GM19023 (cell line): ENCODE results near the gene LRRTM2.

Source experiments
- ATAC-seq: cut with Tn5 transposase; IDR thresholded peaks from one replicate; pipeline ENCODE4 v1.9.1; 2021; ENCODE audit warnings: mild to moderate bottlenecking, moderate library complexity; ENCODE audit not compliant: unreplicated experiment

LRRTM2 gene

DNA sequence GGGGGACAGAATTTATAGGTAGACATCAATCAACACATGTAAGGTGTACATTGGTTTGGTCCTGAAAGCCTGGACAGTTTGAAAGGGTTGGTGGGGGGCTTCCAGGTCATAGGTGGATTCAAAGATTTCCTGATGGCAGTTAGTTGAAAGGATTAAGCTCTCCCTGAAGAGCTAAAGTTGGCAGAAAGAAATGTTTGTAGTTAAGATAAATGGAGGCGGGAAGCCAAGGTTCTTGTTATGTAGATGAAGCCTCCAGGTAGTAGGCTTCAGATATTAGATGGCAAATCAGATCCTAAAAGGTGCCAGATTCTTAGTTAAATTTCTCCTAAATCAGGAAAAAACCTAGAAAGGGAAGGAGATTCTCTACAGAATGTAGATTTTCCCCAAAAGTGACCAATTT, 9.0 kb upstream of the LRRTM2 start:
- ATAC-seq, result no peak

DNA sequence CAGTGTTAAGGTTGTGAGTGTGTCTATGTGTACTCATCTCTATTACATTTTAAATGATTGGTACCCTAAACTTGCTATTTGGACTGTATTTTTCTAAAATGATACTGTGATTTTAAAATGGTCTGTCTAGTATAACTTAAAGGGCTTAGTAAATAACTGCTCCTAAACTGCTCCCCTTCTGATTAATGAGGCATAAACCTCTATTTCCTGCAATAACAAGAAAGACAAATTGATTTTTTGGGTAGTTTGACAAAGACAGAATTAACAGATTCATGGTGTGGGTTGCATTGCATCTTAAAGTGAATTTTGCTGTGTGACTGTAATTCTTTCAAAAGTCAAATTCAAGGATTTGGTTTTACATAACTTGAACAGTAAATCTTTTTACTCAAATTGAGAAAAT, 8.1 kb upstream of the LRRTM2 start:
- no peak for ATAC-seq

DNA sequence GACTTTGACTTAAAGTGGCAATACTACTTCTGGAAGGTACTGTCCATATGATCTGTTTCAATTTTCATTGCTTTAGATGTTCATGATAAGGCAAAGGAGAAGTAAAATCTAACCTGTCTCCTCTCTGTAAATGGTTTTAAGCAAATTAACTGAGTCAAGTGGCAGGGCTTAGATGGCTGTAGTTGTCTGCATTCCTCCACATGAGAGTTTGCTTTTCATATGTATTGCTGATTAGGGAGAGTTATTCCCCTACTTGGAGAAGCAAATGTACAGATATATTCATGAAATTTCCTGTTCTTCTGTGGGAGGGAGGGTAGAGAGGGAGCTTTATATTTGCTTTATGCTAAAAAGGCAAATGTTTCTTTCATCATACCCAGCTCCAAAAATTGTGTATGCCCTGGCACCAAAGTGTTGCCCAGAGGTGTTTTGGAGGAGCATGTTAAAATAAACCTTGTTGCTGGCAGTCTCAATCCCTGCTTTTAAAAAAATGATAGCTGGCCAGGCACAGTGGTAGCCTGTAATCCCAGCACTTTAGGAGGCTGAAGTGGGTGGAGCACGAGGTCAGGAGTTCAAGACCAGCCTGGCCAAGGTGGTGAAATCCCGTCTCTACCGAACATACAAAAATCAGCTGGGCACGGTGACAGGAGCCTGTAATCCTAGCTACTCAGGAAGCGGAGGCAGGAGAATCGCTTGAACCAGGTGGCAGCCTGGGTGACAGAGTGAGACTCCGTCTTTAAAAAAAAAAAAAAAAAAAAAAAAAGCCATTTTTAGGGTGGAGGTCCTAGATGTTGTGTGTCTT, 3.5 kb upstream of the LRRTM2 start:
- no peak for ATAC-seq

DNA sequence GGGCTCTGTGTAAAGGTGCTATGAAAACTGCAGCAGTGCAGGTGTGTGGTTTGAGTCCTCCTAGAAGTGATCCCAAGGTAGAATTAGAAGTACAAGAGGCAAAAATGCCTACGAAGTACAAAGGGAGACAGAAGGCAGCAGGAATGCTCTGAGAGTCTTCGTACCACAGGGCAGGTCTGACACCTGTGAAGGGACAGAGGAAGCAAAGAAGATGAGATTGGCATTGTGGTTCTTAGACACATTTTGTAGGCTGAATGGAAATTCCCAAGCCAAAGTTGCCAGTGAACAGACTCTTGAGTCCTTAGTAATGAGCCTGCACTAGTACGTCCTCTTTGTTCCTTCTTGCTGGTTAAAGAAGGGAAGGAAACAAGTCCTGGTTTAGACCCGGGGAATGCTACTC, 1.7 kb upstream of the LRRTM2 start:
- ATAC-seq, result no peak

DNA sequence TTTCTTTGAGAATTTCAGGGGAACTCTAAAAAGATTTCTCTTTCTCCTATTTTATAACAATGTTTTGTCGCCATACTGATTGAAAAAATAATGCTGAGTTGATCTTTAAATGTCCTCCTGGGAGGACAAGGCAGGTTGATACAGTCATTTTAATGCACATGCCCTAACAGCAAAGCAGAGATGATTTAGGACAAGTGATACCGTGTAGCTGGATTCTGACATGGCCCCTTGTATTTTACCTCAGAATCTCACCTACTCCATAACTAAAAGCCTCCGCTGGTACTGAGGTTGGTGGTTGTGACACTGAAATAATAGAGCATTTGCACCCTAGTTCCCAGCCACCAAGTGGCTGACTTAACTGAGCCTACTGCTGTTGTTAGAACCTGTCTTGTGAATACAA, 811 bp upstream of the LRRTM2 start:
- ATAC-seq, result no peak

DNA sequence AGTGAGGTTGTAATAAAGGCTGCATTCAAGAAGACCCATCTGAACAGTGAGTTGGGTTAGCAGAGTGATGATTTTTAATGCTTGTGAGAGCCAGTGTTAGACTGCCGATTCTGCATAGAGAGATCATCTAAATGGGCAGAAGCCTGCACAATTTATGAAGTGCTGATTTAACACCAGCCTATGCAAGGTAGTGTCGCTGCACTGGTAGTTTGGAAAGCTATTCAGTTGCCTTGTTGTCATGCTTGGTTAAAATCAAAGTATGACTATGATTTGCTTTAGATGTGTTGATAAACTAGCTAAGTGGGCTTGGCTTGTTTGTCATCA, 379 bp upstream of the LRRTM2 start:
- ATAC-seq, result no peak

DNA sequence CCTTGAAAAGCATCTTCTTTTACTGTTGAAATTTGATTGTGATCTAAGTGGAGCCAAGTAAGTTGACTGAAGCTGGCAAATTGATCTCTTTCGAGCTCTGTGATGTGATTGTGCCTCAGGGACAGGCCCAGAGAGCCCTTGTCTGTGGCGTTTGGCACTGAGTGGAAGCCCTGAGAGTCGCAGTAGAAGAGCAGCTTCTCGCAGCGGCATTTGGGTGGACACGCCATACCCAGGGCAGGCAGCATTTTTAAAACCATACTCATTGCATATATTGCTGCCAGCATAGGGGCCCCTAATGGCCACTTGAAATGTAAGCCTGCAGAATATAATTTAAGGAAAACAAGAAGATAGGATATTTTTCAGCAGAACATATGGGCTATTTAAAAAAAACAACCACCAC, 894 bp downstream of the LRRTM2 start:
- no peak for ATAC-seq

DNA sequence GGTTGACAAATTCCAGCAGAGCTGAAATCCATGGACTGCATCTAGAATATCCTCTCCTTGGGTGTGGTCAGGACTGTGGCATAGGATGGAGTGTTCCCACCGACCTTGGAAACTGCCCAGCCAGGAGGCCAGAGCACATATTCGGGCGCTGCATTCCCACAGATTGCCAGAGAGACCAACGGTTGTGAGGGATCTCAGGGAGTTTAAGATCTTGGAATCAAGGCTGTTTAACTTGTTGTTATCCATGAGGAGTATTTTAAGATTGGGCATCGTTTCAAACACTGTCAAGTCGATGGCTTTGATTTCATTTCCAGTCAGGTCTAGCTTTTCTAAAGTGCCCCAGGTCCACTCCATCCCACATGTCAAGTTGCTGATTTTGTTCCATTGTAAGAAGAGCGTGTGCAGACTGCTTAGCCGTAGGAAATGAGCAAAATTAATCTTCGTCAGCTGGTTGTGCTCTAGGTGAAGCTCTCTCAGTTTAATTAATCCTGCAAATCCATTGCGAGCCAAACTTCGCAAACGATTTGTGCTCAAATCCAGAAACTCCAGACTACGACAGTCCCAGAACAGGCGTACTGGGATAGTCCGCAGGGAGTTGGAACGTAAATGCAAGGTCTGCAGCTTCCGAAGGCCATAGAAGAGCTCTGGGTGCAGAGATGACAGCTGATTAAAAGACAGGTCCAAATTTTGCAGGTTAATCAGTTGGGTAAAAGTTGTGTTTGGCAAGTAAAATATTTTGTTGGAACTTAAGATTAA, 1.5 kb downstream of the LRRTM2 start:
- ATAC-seq, result no peak

DNA sequence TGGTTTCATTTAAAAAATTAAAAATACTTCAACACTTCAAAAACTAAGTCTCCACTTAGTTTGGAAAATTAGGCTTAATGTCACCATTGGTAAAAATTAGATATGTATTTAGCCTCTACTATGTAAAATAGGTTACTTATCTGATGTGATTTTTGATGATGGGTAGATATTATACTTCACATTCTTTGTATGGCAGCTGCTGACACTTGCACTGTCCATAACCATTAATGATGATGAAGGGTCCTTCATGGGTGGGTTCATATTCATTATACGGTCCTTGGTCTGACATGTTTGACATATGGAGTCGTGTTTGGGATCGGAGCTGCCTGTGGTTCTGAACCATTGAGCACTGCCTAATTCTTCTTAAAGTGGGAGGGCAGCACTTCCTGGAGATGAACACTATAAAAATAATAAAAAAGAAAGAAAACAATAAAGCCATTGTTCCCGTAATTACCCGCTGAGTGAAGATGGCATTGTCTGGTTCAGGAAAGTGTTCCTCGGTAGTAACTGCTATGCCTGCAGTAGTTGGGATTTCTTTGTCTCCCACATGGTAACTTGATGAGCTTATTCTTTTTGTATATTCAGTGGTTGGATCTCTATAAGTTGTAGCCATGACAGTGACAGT, 2.2 kb downstream of the LRRTM2 start:
- ATAC-seq, result no peak

DNA sequence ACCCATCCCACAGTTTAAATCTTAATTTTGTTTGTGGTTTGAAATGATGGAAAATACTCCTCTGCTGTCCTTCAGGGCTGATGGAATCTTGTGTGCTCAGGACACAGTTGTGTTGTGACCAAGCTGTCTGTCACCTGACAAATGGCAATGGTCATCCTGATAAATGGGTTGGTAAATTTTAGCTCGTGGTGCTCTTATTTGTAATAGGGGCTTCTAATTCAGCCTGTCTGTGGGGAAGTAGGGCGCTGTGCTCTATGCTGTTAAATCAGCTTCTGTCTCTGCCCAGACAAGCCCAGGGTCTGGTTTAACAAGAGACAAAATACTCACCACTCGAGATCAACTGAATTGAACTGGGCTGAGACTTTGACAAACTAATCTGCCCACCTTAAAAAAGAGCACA, 4.5 kb downstream of the LRRTM2 start:
- ATAC-seq, result no peak

DNA sequence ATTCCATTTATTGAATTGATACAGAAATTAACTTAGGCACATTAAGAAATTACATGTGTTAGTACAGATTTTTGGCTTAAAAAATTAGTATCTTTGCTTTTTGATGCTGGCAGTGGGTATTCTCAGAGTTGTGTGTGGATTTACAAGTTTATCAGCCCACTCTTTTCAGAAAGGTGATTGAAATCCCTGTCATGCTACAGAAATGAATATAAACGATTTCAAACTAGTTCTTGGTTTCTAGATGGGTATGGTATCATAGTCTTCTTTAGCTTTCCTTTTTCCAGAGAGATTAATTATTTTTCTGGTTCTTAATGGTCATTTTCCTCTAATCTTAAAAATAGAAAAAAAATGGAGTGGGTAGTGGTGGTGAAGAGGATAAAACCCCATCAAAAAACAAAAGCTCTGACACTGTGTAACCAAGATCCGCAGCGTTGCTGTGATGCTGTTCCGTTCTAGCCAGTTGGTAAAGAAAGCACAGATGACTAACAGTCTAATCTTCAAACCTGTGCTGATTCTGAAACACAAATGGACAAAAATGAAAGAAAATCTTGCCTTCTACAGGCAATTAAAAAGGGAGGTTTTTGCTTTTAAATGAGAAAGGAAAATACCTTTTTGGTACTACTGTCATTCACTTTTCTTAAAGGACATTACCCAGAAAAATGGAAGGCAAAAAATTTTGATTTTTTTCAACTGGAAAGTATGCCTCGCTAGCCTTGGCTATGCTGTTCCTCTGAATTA, 5.2 kb downstream of the LRRTM2 start:
- no peak for ATAC-seq

DNA sequence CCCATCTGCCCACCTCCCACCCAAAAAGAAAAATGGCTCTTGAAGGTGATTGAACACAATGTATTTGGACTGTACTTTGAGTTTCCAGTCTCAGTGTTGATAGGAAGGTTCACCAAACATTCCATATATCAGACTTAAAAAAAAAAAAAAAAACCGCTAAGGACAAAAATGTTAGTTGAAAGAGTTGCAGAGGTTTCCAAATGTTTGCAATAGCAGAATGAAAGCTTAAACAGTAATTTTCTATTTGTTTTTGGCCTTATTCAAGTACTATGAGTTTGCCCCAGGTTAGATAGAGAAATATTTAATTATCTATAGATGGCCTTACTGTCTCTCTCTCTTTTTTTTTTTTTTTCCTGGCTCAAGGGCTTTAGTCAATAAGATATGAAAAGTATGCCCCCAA, 6.1 kb downstream of the LRRTM2 start:
- no peak for ATAC-seq

DNA sequence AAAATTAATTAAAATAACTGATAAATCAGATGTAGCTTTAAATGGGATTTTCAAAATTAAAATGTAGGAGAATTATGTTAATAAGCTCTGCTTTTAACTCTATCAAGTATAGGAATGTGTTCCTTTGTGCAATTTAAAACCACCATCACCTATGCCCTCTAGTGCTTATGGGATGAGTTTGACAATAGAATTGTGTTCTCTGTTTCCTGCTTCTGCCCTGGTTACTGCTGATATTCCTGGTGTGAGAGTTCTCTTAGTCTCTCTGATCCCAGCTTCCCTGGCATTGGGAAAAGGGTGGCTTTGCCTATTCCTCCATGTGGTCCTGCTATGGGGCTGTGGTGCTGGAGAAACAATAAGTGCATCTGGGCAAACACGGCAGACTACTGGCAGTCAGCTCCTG, 8.1 kb downstream of the LRRTM2 start:
- ATAC-seq, result no peak

DNA sequence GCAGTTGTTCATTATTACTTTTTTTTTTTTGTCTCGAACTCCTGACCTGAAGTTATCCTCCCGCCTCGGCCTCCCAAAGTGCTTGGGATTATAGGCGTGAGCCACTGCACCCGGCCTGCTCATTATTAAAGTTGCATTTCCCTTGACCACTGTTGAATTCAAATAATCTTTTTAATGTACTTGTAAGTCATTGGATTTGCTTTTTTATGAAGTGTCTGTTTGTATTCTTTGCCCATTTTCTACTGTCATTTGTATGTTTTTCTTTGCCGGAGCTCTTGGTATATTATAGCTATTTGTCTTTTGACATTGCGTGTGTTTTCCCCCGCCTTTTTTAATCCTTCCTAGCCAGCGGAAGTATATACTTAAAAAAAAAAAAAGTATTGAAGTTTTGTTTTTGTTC, 22.0 kb downstream of the LRRTM2 start:
- ATAC-seq, result no peak

DNA sequence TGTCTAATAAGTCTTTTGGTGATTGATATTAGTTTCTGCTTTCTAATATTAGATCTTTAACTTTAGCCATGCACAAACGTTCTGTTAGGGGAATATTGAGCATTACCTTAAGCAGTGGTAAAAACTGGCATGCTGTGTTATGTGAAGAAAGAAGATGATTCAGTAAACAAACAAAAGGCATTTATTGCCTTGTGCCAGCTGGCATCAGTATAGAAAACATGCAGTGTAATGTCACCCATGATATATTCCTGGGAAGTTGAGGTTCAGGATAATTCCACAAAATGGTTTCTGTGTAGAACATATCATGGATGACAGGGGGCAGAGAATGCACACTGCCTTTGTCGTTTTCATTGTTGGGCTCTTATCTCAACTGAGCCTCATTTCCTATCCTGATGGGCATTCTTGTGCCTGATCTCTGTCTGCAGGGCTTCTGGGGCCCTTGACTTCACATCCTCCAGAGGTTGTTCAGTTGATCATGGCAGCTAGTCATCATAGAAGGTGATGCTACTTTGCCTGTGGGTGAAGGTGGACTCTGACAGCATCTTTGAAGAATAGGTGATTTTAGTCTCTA, 24.2 kb downstream of the LRRTM2 start:
- ATAC-seq, result no peak

DNA sequence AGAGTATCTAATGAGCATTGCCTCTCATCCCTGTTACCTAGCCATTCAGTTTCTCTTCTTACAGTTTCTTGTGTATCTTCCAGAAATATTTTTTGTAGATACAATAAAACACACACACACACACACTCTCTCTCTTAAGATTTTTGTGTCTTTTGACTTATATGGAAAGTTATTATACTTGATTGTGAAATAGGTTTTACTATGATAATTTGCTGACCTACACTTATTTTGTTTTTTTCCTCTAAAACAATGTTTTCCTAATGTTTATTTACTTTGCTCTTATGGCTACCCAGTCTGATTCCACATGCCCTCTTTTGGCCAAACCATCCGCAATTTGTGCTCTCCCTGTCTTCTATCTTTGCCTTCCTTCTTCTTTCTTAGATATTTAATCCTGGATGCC, 25.3 kb downstream of the LRRTM2 start:
- ATAC-seq, result no peak

DNA sequence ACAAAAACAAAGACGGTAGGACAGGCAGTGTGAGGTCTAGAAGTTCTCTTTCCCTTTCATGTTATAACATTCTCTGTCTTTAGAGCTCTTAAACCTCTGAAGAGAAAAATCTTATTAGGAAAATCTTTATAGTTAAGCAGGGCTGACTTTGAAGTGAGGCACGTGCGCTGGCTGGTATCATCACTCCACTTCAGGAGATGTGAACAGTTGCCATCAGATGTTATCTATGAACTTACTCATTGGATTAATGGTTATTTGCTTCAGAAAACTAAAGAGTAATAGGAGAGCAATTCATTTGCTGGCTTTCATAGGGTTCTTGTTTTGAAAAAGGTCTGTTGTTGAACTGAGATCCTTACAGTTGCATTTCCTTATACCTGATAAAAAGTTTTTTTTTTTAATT, 25.7 kb downstream of the LRRTM2 start:
- no peak for ATAC-seq

DNA sequence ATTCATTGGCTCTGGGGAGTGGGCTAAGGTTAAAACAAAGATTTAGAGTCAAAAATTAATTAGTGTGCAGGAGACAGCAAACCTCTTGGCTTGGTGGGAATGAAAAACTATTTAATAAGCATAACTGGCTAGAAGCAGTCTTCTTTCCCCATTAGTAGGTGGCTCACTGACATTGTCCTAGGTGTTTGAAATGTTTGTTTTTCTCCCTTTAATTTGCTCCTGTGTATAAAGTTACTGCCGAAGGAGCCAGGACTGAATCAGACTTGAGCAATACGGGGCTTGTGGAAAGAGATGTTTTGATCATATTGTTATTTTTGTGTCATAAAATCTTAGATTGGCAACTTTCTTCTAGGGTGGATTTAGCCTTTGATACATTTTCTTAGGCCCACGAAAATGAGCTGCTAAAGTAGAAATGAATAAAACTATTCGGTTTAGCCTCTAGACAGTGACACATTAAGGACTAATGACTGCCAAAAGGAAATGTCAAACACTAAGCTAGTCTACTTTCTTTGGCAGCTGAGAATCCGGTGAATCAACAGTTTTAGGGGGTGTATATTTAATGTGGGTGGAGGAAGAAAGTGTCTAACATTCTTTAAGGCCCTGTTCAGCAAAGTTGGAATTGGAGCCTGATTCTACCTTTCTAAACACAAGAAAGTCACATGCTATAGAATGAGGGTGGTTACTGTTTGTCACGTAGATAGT, 30.2 kb downstream of the LRRTM2 start:
- no peak for ATAC-seq

DNA sequence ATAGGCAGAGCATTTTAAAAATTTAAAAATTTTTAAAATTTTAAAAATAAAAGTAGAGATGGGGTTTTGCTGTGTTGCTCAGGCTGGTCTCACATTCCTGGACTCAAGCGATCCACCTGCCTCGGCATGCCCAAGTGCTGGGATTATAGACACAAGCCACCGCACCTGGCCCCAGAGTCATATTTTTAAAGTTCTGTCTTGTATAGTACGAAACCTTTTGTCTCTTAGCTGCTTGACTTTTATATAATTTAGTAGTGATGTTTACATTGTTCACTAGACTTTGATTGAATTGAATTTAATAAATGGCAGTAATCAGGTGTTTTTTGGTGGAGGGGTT, 31.0 kb downstream of the LRRTM2 start:
- ATAC-seq, result no peak

DNA sequence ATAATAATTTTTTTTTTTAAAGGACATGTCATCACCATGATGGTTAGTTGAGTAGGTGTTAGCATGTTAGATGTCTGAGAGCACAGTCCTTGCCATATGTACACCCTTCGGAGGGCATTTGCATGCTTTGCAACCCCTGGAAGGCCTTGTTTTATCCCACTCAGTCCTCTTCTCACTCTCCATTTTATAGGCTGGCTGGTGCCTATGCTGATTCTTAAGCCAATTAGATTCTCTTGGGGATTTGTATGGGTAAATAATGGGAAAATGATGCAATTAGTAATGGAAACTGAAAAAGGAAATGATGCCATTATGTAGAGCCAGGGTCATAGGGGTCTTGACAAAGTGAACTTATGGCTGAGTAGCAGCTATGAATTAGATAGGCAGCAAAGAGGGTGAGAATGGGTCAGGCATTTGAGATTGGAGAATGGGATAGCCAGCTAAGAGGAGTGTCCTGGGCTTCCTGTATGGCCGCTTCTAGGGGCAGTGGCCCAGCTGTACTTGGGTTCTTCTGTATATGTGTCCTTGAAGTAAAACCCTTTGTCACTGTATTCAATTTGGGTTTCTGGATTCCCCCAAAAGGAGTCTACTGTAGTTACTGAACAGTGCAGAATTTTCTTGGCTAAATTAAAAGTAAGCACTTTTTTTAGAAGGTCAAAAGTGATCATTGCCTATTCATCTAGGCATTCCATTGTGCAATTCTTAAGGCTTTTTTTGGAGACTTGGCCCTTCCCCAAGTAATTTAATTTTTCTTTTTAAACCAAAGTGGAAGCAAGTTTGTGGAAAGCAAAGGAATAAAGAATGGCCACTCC, 31.6 kb downstream of the LRRTM2 start:
- no peak for ATAC-seq
